ENCODE results near the gene SLC25A3. TPM values are rescaled to one million over a fixed set of nuclear protein-coding genes. Genes with fewer than 3 reads are reported as not detected.
"Not testable (repeated sequence)": the region's sequence is repeated elsewhere in the genome, so short reads cannot be mapped to it uniquely, and the experiment has no call there.

Gene SLC25A3
- total RNA-seq, 1 donor from 2014 or later: 531 TPM

DNA sequence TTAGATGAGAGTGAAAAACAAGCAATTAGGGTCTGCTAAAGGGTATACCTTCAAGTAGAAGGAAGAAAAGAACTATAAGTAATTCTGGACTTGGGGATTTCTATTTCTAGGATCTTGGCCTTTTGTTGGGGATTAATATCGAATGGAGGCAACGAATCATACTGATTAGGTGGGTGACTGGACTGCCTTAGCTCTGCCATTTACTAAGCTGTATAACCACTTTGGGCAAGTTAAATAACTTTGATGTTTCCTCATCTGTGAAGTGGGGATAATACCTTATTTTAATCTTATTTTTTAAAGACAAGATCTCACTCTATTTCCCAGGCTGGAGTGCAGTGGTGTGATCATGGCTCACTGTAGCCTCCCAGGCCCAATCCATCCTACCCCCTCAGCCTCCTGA is 44.5 kb downstream of the SLC25A3 start:
- H3K4me1 Mint-ChIP-seq (ENCODE audit: low read depth): peaks cover 39% of the 10 kb centered on the region
- H3K36me3 Mint-ChIP-seq (ENCODE audit: low read depth): peaks cover 4% of the 10 kb centered on the region
- no peak overlapping the region for H3K27ac Mint-ChIP-seq (ENCODE audit: unreplicated experiment)
- no peak for DNase-seq (ENCODE audit: low spot score)
- no peaks in the 10 kb centered on the region for H3K27me3 Mint-ChIP-seq (ENCODE audit: low read depth)
- H3K4me3 Mint-ChIP-seq (ENCODE audit: unreplicated experiment): no peak overlapping the region
- TF ChIP-seq, protein P1, sequence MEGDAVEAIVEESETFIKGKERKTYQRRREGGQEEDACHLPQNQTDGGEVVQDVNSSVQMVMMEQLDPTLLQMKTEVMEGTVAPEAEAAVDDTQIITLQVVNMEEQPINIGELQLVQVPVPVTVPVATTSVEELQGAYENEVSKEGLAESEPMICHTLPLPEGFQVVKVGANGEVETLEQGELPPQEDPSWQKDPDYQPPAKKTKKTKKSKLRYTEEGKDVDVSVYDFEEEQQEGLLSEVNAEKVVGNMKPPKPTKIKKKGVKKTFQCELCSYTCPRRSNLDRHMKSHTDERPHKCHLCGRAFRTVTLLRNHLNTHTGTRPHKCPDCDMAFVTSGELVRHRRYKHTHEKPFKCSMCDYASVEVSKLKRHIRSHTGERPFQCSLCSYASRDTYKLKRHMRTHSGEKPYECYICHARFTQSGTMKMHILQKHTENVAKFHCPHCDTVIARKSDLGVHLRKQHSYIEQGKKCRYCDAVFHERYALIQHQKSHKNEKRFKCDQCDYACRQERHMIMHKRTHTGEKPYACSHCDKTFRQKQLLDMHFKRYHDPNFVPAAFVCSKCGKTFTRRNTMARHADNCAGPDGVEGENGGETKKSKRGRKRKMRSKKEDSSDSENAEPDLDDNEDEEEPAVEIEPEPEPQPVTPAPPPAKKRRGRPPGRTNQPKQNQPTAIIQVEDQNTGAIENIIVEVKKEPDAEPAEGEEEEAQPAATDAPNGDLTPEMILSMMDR (IDR thresholded peaks at IDR 0.05): no peak
- no peaks in the 10 kb centered on the region for H3K9me3 Mint-ChIP-seq (ENCODE audit: low read depth)

DNA sequence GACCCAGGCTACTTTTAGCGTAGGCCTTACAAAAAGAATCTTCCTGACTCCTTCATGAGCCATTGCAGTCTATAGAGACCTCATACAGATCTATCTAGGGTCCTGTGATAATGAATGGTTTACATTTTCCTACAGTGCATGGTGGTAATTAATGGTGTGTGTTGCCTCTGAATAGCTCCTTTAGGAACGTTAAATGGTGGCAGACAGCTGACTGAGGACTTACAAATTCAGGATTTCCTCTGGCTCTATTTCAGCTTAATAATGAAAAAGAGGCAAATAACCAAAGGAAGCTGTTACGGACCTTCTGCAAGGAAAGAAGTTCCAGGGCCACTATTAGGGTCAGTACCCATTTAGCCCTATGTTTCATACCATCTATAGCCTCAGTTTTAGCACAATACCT is 46.0 kb downstream of the SLC25A3 start:
- Mint-ChIP-seq H3K27me3 (ENCODE audit: low read depth) (no peaks in the 10 kb centered on the region), H3K4me1 (ENCODE audit: low read depth) (peaks cover 48% of the 10 kb centered on the region), H3K9me3 (ENCODE audit: low read depth) (no peaks in the 10 kb centered on the region), H3K4me3 (ENCODE audit: unreplicated experiment) (no peak overlapping the region), H3K27ac (ENCODE audit: unreplicated experiment) (no peak overlapping the region), H3K36me3 (ENCODE audit: low read depth) (peaks cover 2% of the 10 kb centered on the region)
- DNase-seq (ENCODE audit: low spot score): no peak
- TF ChIP-seq, protein P1 (IDR thresholded peaks at IDR 0.05): no peak

DNA sequence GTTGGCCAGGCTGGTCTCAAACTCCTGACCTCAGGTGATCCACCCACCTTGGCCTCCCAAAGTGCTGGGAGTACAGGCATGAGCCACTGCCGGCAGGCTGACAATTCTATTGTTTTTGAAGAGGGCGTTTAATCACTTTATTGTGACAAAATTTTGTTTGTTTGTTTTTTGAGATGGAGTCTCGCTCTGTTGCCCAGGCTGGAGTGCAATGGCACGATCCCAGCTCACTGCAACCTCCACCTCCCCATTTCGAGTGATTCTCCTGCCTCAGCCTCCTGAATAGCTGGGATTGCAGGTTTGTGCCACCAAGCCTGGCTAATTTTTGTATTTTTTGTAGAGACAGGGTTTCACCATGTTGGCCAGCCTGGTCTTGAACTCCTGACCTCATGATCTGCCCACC is 49.3 kb downstream of the SLC25A3 start:
- not testable (repeated sequence) for H3K9me3 Mint-ChIP-seq (ENCODE audit: low read depth); DNase-seq (ENCODE audit: low spot score); H3K36me3 Mint-ChIP-seq (ENCODE audit: low read depth); H3K27me3 Mint-ChIP-seq (ENCODE audit: low read depth)
- Mint-ChIP-seq H3K27ac (ENCODE audit: unreplicated experiment) (peak overlapping the region; percentile 74), H3K4me1 (ENCODE audit: low read depth) (peaks cover 50% of the 10 kb centered on the region), H3K4me3 (ENCODE audit: unreplicated experiment) (peak overlapping the region; percentile 96)

DNA sequence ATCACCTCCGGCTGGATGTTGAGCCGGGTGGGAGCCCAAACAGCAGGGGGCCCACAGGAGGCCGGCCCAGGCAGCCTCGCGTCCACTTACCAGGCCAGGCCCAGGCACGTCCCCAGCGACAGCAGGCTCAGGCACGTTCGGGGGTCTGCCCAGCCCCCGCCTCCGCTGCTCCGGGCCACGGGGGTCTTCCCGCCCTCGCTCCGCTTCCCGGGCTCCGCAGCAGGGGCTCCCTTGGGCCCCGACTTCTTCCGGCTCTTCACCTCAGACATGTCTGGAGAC is 50.9 kb downstream of the SLC25A3 start:
- peak; percentile 91 for DNase-seq (ENCODE audit: low spot score)
- Mint-ChIP-seq H3K4me1 (ENCODE audit: low read depth) (peaks cover 51% of the 10 kb centered on the region), H3K27me3 (ENCODE audit: low read depth) (no peaks in the 10 kb centered on the region), H3K36me3 (ENCODE audit: low read depth) (peaks cover 7% of the 10 kb centered on the region), H3K27ac (ENCODE audit: unreplicated experiment) (peak overlapping the region; percentile 97), H3K4me3 (ENCODE audit: unreplicated experiment) (peak overlapping the region; percentile 96), H3K9me3 (ENCODE audit: low read depth) (no peaks in the 10 kb centered on the region)
- TF ChIP-seq, protein P1 (IDR thresholded peaks at IDR 0.05): peak; percentile 54

DNA sequence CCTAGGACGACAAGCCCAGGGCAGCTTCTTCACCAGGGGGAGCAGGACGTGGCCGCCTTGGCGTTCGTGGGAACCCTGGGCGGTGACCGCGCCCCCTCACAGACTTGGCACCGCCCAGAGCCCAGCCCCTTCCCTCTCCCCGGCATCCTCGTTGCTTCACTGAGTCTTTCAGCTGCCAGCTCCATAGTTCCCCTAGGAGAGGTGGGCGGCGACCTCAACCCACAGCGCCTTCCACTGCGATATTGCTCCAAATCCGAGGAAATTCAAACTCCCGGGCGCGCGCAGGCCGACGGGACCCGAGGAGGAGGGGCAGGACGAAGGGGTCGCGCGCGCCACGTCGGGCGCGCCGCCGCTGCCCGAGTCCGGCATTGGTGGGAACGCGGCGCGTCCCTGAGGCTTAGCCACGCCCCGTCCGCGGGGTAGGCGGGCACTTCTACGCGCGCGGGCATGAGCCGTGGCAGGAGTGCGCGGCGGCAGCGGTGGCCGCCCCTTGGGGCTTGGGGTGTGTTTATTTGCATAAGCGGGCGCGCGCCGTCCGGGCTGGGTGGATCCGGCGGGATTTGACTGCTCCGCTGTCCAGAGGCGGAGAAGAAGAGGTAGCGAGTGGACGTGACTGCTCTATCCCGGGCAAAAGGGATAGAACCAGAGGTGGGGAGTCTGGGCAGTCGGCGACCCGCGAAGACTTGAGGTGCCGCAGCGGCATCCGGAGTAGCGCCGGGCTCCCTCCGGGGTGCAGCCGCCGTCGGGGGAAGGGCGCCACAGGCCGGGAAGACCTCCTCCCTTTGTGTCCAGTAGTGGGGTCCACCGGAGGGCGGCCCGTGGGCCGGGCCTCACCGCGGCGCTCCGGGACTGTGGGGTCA is 51.5 kb downstream of the SLC25A3 start, which contains the start of the genes APAF1 and IKBIP:
TSS of gene APAF1 (plus strand) at position 579 of the 860 bp plus-strand sequence. CDS start 3,070 bp downstream, outside the sequence.
TSS of gene IKBIP (minus strand) at position 77 of the 860 bp plus-strand sequence. CDS start 87 bp downstream, outside the sequence.
- peak; percentile 98 for DNase-seq (ENCODE audit: low spot score)
- Mint-ChIP-seq H3K36me3 (ENCODE audit: low read depth) (peaks cover 13% of the 10 kb centered on the region), H3K27ac (ENCODE audit: unreplicated experiment) (peak within 1 kb of the TSS; percentile 97), H3K9me3 (ENCODE audit: low read depth) (no peaks in the 10 kb centered on the region), H3K4me3 (ENCODE audit: unreplicated experiment) (peak within 1 kb of the TSS; percentile 96), H3K27me3 (ENCODE audit: low read depth) (no peaks in the 10 kb centered on the region), H3K4me1 (ENCODE audit: low read depth) (peaks cover 51% of the 10 kb centered on the region)
- TF ChIP-seq, protein P1 (IDR thresholded peaks at IDR 0.05): peak; percentile 15

All from chondrocyte (in vitro differentiated cells).